ENCODE results near the gene TBX1. TPM values are rescaled to one million over a fixed set of nuclear protein-coding genes. Genes with fewer than 3 reads are reported as not detected.

TBX1 gene
- total RNA-seq, 1 donor from 2014 or later = 0.56 TPM

DNA sequence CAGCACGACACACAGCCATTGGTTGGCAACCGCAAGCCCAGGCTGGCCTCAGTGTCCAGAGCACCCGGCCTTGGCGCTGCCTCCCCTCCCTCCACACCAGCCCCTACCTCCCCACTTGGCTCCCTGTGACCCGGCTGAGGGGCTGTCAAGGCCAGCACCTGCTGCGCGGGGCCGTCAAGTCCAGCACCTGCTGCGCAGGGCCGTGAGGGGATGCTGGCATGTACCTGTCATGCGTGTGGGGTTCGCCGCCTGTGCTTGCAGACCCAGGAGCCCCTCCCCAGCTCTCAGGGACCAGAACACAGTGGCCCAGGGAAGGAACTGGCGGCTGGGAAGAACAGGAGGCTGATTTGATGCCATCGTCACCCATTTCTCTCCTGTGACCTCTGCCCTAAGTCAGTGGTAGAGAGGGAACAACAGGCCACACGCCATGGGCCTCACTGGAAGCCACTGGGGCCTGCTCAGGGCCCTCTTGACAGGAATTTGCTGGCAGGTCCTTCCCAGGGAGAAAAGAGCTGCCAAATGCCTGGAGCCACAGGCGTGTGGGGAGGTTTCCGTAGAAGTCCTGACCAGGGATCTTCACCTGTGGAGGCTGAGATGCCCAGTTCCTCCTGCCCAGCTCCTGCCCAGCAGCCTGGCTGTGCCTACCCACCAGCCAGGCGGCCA is 37.6 kb downstream of the TBX1 start:
- Mint-ChIP-seq H3K4me1 (ENCODE audit: unreplicated experiment) (no peaks in the 10 kb centered on the region), H3K27ac (ENCODE audit: unreplicated experiment) (no peak overlapping the region), H3K4me3 (ENCODE audit: unreplicated experiment) (no peak overlapping the region), H3K9me3 (ENCODE audit: unreplicated experiment) (no peaks in the 10 kb centered on the region), H3K36me3 (ENCODE audit: low read depth, unreplicated experiment) (peaks cover 4% of the 10 kb centered on the region), H3K27me3 (ENCODE audit: unreplicated experiment) (peaks cover 2% of the 10 kb centered on the region)
- TF ChIP-seq, protein P1, sequence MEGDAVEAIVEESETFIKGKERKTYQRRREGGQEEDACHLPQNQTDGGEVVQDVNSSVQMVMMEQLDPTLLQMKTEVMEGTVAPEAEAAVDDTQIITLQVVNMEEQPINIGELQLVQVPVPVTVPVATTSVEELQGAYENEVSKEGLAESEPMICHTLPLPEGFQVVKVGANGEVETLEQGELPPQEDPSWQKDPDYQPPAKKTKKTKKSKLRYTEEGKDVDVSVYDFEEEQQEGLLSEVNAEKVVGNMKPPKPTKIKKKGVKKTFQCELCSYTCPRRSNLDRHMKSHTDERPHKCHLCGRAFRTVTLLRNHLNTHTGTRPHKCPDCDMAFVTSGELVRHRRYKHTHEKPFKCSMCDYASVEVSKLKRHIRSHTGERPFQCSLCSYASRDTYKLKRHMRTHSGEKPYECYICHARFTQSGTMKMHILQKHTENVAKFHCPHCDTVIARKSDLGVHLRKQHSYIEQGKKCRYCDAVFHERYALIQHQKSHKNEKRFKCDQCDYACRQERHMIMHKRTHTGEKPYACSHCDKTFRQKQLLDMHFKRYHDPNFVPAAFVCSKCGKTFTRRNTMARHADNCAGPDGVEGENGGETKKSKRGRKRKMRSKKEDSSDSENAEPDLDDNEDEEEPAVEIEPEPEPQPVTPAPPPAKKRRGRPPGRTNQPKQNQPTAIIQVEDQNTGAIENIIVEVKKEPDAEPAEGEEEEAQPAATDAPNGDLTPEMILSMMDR (IDR thresholded peaks at IDR 0.05; ENCODE audit: unreplicated experiment) = no peak
- no peak for DNase-seq (ENCODE audit: low spot score)

DNA sequence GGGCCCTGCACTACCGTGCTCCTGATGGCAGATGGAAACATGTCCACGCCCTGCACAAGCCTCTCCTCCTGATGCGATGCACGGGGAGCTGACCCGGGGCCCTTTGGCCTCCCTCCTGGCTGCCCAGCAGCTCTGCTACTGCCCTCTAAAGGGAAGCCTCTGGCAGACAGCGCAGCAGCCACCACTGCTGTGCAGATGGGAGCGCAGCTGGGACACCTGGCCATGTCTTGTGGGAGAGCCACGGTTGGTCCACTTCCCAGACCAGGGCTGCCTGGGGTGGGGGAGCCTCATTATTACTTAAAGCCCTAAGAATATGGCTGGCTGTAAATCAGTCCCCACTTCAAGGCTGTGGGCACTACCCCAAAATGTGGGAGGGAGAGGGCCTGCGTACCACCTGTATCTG is 38.3 kb downstream of the TBX1 start:
- H3K27ac Mint-ChIP-seq (ENCODE audit: unreplicated experiment) = no peak overlapping the region
- H3K9me3 Mint-ChIP-seq (ENCODE audit: unreplicated experiment) = no peaks in the 10 kb centered on the region
- H3K4me1 Mint-ChIP-seq (ENCODE audit: unreplicated experiment) = no peaks in the 10 kb centered on the region
- DNase-seq (ENCODE audit: low spot score) = no peak
- no peak overlapping the region for H3K4me3 Mint-ChIP-seq (ENCODE audit: unreplicated experiment)
- peaks cover 2% of the 10 kb centered on the region for H3K27me3 Mint-ChIP-seq (ENCODE audit: unreplicated experiment)
- peaks cover 4% of the 10 kb centered on the region for H3K36me3 Mint-ChIP-seq (ENCODE audit: low read depth, unreplicated experiment)
- TF ChIP-seq, protein P1 (IDR thresholded peaks at IDR 0.05; ENCODE audit: unreplicated experiment) = no peak

DNA sequence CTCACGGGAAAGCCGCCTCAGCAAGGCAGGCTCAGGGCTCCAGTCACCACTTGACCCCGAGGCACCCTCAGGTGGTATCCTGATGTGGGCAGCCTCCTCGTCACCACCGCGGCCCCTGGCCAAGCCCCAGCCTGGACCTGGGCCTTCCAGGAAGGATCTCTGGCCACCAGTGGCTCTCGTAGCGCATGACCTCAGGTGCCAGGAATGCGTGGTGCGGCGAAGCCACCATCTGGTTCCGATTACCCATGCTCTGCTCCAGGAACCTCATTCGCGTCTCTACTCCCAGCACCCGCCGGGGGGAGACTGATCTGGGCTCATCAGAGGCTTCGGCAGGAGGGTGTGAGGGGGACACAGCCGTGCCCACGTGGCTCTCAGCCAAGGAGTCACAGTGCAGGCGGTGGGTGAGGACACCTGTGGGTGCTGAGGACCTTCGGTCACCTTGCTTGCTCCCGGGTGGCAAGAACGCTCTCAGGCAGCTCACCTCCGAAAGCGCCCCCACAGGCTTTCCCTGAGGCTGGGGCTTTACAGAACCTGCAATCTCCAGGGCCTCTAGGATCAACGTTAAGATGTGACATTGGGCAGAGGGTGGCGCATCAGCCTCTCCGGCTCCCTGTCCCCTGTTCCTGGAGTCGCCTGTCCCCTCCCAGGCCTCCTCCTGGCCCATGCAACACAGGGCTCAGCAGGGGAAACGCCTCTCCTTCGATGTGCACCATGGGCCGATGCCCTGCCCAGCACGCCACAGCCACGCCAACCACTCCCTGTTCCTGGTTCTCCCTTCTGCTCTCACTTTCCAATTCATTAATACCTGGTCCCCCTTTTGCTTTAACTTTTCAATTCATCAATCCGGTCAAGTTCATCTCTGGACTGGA is 39.0 kb downstream of the TBX1 start:
- Mint-ChIP-seq H3K36me3 (ENCODE audit: low read depth, unreplicated experiment) (peaks cover 4% of the 10 kb centered on the region), H3K27me3 (ENCODE audit: unreplicated experiment) (peaks cover 2% of the 10 kb centered on the region), H3K27ac (ENCODE audit: unreplicated experiment) (no peak overlapping the region), H3K9me3 (ENCODE audit: unreplicated experiment) (no peaks in the 10 kb centered on the region), H3K4me1 (ENCODE audit: unreplicated experiment) (no peaks in the 10 kb centered on the region), H3K4me3 (ENCODE audit: unreplicated experiment) (peak overlapping the region; percentile 61)
- no peak for DNase-seq (ENCODE audit: low spot score)
- TF ChIP-seq, protein P1 (IDR thresholded peaks at IDR 0.05; ENCODE audit: unreplicated experiment) = no peak

DNA sequence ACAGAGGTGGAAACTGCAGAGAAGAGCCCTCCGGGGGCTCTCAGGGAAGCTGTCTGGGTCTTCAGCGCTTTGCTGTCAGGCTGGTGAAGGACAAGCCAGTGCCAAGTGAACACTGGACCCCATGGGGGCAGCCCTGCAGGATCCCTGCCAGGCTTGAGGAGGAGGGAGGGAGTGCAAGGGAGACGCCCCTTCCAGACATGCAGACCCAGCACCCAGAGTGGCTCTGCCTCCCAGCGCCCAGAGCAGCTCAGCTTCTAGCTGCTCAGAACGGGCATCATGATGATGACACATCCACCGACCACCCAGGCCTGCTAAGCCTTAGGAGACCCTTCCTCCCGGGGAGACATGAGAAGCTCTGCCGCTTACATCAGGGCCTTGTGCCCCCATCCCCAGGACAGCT is 39.7 kb downstream of the TBX1 start:
- TF ChIP-seq, protein P1 (IDR thresholded peaks at IDR 0.05; ENCODE audit: unreplicated experiment) = no peak
- H3K4me3 Mint-ChIP-seq (ENCODE audit: unreplicated experiment) = no peak overlapping the region
- peaks cover 4% of the 10 kb centered on the region for H3K36me3 Mint-ChIP-seq (ENCODE audit: low read depth, unreplicated experiment)
- peaks cover 2% of the 10 kb centered on the region for H3K27me3 Mint-ChIP-seq (ENCODE audit: unreplicated experiment)
- no peaks in the 10 kb centered on the region for H3K4me1 Mint-ChIP-seq (ENCODE audit: unreplicated experiment)
- H3K9me3 Mint-ChIP-seq (ENCODE audit: unreplicated experiment) = no peaks in the 10 kb centered on the region
- no peak overlapping the region for H3K27ac Mint-ChIP-seq (ENCODE audit: unreplicated experiment)
- DNase-seq (ENCODE audit: low spot score) = no peak

DNA sequence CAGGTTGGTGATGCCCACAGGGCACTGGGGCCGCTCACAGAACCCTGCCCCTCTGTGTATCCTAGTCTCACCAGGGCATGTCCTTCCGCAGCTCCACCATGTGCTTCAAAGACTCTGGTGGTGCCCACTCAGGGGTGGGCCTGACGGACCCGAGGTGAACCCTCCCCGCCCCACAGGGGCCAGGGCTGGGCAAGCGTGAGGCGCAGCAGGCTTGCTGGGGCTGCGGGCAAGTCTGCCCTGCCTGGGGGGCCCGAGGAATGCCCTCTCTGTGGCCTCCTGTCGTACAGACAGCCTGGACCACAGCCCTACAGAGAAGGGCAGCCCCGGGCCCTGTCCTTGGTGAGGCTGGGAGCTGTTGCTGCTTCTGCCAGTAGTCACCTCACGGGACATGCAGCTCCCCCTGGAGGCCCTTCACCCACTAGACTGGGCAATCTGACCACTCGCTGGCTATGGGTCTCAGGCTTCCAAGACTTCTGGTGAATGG is 40.2 kb downstream of the TBX1 start:
- Mint-ChIP-seq H3K4me3 (ENCODE audit: unreplicated experiment) (no peak overlapping the region), H3K4me1 (ENCODE audit: unreplicated experiment) (peaks cover under 1% of the 10 kb centered on the region), H3K9me3 (ENCODE audit: unreplicated experiment) (no peaks in the 10 kb centered on the region), H3K27me3 (ENCODE audit: unreplicated experiment) (peaks cover 2% of the 10 kb centered on the region), H3K36me3 (ENCODE audit: low read depth, unreplicated experiment) (peaks cover 4% of the 10 kb centered on the region), H3K27ac (ENCODE audit: unreplicated experiment) (no peak overlapping the region)
- peak; percentile 70 for DNase-seq (ENCODE audit: low spot score)
- TF ChIP-seq, protein P1 (IDR thresholded peaks at IDR 0.05; ENCODE audit: unreplicated experiment) = peak; percentile 27

Data from endothelial cell (in vitro differentiated cells).